NCI-H1417 treated with DMSO at 0.1 percent for 48 hours (cell line): ENCODE data around the gene AMPD2.

Experiments used
- DNase-seq: peaks from one replicate; lab custom pipeline; 2025; lab: John Stamatoyannopoulos, UW

The AMPD2 gene

GRCh38 chr1:109630898-109631512 is 11.4 kb downstream of the AMPD2 start:
- DNase-seq, result no peak

- DNase-seq, result no peak
Observed at GRCh38 chr1:109631513-109632505, 12.2 kb downstream of the AMPD2 start.

- peak; percentile 53 for DNase-seq
Observed at GRCh38 chr1:109632671-109633346, 13.2 kb downstream of the AMPD2 start.

- DNase-seq, result no peak
Observed at GRCh38 chr1:109634292-109634691, 14.7 kb downstream of the AMPD2 start.

GRCh38 chr1:109634771-109635750 is 15.4 kb downstream of the AMPD2 start:
- no peak for DNase-seq

- DNase-seq, result no peak
Observed at GRCh38 chr1:109635862-109636200, 16.2 kb downstream of the AMPD2 start.

- no peak for DNase-seq
Observed at GRCh38 chr1:109636201-109636952, 16.7 kb downstream of the AMPD2 start.

- DNase-seq, result no peak
Observed at GRCh38 chr1:109637446-109637845, 17.8 kb downstream of the AMPD2 start.

GRCh38 chr1:109639063-109639840 is 19.6 kb downstream of the AMPD2 start:
- DNase-seq, result no peak

GRCh38 chr1:109639841-109640184 is 20.2 kb downstream of the AMPD2 start:
- DNase-seq, result no peak

- no peak for DNase-seq
Observed at GRCh38 chr1:109640285-109640865, 20.7 kb downstream of the AMPD2 start.

GRCh38 chr1:109641078-109641740 is 21.6 kb downstream of the AMPD2 start:
- DNase-seq, result no peak

GRCh38 chr1:109641861-109642260 is 22.2 kb downstream of the AMPD2 start:
- no peak for DNase-seq

- DNase-seq, result no peak
Observed at GRCh38 chr1:109642626-109643025, 23.0 kb downstream of the AMPD2 start.

- no peak for DNase-seq
Observed at GRCh38 chr1:109643385-109644230, 24.0 kb downstream of the AMPD2 start.

GRCh38 chr1:109644670-109645069 is 25.0 kb downstream of the AMPD2 start:
- no peak for DNase-seq

- no peak for DNase-seq
Observed at GRCh38 chr1:109649491-109649914, 29.9 kb downstream of the AMPD2 start.

- DNase-seq, result no peak
Observed at GRCh38 chr1:109650609-109651008, 31.0 kb downstream of the AMPD2 start.
